ENCODE measurements around the gene DDB1. TPM values are rescaled to one million over a fixed set of nuclear protein-coding genes. Genes with fewer than 3 reads are reported as not detected.
A peak's percentile ranks its signal among the peaks of the same experiment; 100 is the strongest.

Gene DDB1
- total RNA-seq, 1 donor from 2014 or later: 165 TPM

DNA sequence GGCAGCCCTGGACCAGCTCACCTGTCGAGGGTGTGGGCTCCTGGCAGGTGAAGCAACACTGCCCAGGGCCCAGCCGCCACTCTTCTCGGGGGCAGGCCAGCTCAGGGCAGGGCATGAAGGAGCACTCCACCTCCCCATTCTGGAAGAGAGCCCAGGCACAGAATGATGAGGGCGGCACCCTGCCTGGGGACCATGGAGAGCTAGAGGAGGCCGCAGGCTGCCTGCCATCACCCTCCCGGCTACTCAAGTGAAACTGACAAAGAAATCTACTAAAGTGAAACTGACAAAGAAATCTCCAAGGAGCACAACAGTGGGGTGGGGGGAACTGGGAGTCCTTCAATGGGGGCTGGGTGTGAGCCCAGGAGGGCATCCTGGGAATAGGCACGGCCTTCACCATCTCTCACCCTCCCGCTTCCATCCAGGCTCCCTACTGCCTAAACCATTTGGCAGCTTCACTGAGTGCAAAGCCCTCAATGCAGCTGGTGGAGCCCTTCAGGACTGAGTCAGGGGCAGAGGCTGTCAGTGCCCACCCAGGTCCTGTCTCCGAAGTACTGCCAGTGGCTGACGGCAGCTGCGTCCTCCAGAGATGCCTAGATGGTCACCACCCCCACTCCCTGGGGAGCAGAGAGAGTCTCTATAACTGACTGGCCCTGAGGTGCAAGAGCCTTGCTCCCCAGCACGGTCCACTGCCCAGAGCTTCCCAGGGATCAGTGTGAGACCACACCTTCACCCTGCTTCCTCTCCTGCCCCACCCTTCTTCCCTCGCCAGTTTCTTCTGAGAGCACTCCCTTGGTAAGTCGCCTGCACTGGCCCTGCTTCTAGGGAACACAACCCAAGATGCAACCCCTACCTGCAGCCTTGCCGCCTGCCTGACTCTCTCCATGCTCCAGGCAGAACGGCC is 59.5 kb downstream of the DDB1 start:
- no peak overlapping the region for H3K4me3 ChIP-seq (ENCODE audit: low read depth, low read length)
- no peak for DNase-seq (ENCODE audit: low read depth)
- TF ChIP-seq, protein P1, sequence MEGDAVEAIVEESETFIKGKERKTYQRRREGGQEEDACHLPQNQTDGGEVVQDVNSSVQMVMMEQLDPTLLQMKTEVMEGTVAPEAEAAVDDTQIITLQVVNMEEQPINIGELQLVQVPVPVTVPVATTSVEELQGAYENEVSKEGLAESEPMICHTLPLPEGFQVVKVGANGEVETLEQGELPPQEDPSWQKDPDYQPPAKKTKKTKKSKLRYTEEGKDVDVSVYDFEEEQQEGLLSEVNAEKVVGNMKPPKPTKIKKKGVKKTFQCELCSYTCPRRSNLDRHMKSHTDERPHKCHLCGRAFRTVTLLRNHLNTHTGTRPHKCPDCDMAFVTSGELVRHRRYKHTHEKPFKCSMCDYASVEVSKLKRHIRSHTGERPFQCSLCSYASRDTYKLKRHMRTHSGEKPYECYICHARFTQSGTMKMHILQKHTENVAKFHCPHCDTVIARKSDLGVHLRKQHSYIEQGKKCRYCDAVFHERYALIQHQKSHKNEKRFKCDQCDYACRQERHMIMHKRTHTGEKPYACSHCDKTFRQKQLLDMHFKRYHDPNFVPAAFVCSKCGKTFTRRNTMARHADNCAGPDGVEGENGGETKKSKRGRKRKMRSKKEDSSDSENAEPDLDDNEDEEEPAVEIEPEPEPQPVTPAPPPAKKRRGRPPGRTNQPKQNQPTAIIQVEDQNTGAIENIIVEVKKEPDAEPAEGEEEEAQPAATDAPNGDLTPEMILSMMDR (IDR thresholded peaks at IDR 0.05; ENCODE audit: insufficient read depth, low read length, poor library complexity, severe bottlenecking): no peak
- H3K36me3 ChIP-seq (ENCODE audit: control insufficient read depth, insufficient read depth, low read length): no peaks in the 10 kb centered on the region
- H3K27me3 ChIP-seq (ENCODE audit: control insufficient read depth, insufficient read depth, low read length): peaks cover 2% of the 10 kb centered on the region

DNA sequence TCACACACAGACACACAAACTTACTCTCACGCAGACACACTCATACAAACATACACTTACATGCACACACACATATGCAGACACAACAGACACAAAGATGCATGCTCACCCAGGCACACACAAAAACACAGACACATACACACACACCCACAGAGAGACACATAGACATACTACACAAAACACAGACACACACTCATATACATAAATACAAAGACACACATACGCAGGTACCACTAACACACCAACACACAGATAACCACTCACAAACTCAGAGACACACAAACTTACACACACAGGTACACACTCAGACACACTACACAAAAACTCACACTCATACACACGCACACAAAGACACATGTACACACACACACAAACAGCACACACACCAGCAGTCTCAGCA is 60.2 kb downstream of the DDB1 start:
- Histone ChIP-seq H3K4me3 (ENCODE audit: low read depth, low read length) (no peak overlapping the region), H3K27me3 (ENCODE audit: control insufficient read depth, insufficient read depth, low read length) (peaks cover 2% of the 10 kb centered on the region), H3K36me3 (ENCODE audit: control insufficient read depth, insufficient read depth, low read length) (no peaks in the 10 kb centered on the region)
- DNase-seq (ENCODE audit: low read depth): no peak
- TF ChIP-seq, protein P1 (IDR thresholded peaks at IDR 0.05; ENCODE audit: insufficient read depth, low read length, poor library complexity, severe bottlenecking): no peak

DNA sequence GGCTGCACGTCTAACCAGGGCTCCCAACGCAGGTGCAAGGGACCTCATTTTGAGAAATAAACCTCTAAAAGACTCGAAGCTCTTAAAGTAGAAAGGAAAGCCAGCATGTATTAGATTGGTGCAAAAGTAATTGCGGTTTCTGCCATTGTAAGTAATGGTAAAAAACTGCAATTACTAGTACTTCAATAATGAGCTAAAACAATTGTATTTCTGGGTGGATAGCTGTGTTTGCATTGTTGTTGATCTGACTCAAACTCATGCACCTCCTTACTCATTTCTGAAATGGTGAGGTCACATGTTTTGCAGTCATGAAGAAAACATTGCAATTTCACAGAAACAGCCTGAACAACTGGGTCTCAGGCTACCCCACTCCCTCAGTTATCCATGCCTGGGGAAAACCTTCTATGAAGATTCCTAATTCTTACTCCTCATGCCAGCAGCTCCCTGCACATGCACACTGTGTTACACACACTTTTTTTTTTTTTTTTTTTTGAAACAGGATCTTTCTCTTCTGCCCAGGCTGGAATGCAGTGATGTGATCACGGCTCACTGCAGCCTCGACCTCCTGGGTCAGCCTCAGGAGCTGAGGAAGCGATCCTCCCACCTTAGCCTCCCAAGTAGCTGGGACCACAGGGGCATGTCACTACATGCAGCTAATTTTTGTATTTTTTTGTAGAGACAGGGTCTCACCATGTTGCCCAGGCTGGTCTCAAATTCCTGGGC is 62.4 kb downstream of the DDB1 start:
- H3K4me3 ChIP-seq (ENCODE audit: low read depth, low read length): no peak overlapping the region
- TF ChIP-seq, protein P1 (IDR thresholded peaks at IDR 0.05; ENCODE audit: insufficient read depth, low read length, poor library complexity, severe bottlenecking): no peak
- no peaks in the 10 kb centered on the region for H3K36me3 ChIP-seq (ENCODE audit: control insufficient read depth, insufficient read depth, low read length)
- no peaks in the 10 kb centered on the region for H3K27me3 ChIP-seq (ENCODE audit: control insufficient read depth, insufficient read depth, low read length)
- DNase-seq (ENCODE audit: low read depth): peak; percentile 28

DNA sequence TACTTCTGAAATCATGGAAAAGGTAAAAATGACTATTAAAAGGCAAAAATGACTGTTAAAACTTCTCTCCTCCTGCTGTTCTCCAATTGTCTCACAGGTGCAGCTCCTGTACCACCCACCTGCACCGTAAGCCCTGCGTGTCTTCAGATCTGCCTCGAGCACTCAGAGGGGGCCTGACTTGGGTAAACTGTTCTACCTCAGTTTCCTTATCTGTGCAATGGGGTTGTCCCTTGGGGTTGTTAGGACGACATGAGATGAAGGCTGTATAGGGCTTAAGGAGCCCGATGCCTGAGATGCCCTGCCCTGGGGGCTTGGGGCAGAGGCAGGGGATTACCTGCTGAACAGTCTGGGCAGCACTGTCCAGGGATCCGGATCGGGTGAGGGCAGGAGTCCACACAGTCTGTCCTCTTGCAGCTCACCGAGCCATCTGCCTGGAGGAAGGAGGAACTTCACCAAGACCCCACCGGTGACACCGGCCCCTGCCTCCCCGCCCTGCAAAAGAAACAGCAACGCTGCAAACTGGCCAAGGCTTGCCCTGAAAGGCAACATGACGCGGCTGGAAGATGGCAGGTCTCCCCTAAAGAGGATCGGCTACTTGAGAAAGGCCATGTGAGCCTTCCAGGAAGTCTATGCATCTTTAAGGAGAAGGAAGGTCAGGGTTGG is 64.2 kb downstream of the DDB1 start:
- Histone ChIP-seq H3K27me3 (ENCODE audit: control insufficient read depth, insufficient read depth, low read length) (no peaks in the 10 kb centered on the region), H3K4me3 (ENCODE audit: low read depth, low read length) (no peak overlapping the region), H3K36me3 (ENCODE audit: control insufficient read depth, insufficient read depth, low read length) (no peaks in the 10 kb centered on the region)
- DNase-seq (ENCODE audit: low read depth): no peak
- TF ChIP-seq, protein P1 (IDR thresholded peaks at IDR 0.05; ENCODE audit: insufficient read depth, low read length, poor library complexity, severe bottlenecking): no peak

DNA sequence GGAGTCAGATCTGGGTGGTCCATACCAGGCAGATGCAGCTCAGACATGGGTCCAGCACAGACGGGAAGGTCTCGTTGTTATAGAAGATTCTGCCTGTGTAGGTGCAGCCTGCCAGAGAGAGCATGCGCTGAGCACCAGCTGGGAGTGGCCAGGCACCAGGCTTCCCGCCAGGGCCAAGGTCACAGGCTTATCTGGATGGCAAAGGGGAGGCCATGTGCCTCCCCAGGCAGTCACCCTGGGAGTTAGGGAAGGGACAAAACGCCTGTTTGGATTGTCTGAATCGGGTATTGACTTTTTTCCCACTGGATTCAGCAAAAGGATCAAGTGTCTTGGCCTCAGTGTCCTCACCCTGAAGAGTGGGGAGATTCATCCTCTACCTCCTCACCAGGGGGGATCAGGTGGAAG is 65.5 kb downstream of the DDB1 start:
- Histone ChIP-seq H3K4me3 (ENCODE audit: low read depth, low read length) (no peak overlapping the region), H3K36me3 (ENCODE audit: control insufficient read depth, insufficient read depth, low read length) (no peaks in the 10 kb centered on the region), H3K27me3 (ENCODE audit: control insufficient read depth, insufficient read depth, low read length) (no peaks in the 10 kb centered on the region)
- TF ChIP-seq, protein P1 (IDR thresholded peaks at IDR 0.05; ENCODE audit: insufficient read depth, low read length, poor library complexity, severe bottlenecking): no peak
- no peak for DNase-seq (ENCODE audit: low read depth)

Measured in kidney epithelial cell (primary cell).